HepG2 (cell line): ENCODE measurements around the gene HDGFL2. TPM values are rescaled to one million over a fixed set of nuclear protein-coding genes. Genes with fewer than 3 reads are reported as not detected.
A peak's percentile ranks its signal among the peaks of the same experiment; 100 is the strongest.

Experiments used
- ATRX ChIP-seq: sonication (generic); formaldehyde crosslinking; IDR thresholded peaks from 2 replicates; pipeline ENCODE4 v1.4.0; 2020; ENCODE audit warnings: missing genetic modification reagents, borderline replicate concordance
- CBFB ChIP-seq: sonication (generic); formaldehyde crosslinking; IDR thresholded peaks from 2 replicates; pipeline ENCODE4 v1.4.0; 2020; ENCODE audit warnings: missing genetic modification reagents
- FOXA1 ChIP-seq, 2 experiments: fragments of 450-650 bp in 1 of 2; sonication (generic) in 1 of 2; formaldehyde crosslinking in 1 of 2; IDR thresholded peaks; 2 replicates each; pipeline versions ENCODE4 v1.4.0 to v1.6.1; 2016 to 2020; ENCODE audit warnings: missing genetic modification reagents in 1 of 2
- FOXC1 ChIP-seq: sonication (generic); formaldehyde crosslinking; IDR thresholded peaks from 2 replicates; pipeline ENCODE4 v1.8.0; 2022; ENCODE audit warnings: mild to moderate bottlenecking, missing genetic modification reagents, borderline replicate concordance
- FOXJ3 ChIP-seq: sonication (generic); formaldehyde crosslinking; IDR thresholded peaks from 2 replicates; pipeline ENCODE4 v1.4.0; 2020; ENCODE audit warnings: missing genetic modification reagents, mild to moderate bottlenecking, borderline replicate concordance
- GZF1 ChIP-seq: sonication (generic); formaldehyde crosslinking; IDR thresholded peaks from 2 replicates; pipeline ENCODE4 v1.5.1; 2020; ENCODE audit warnings: mild to moderate bottlenecking, missing genetic modification reagents
- IKZF5 ChIP-seq: IDR thresholded peaks from 2 replicates; pipeline ENCODE4 v1.6.1; 2018; ENCODE audit warnings: missing genetic modification reagents, mild to moderate bottlenecking, missing compliant biosample characterization
- NAIF1 ChIP-seq: sonication (generic); formaldehyde crosslinking; IDR thresholded peaks from 2 replicates; pipeline ENCODE4 v1.5.0; 2020; ENCODE audit warnings: mild to moderate bottlenecking, missing genetic modification reagents, borderline replicate concordance
- NBN ChIP-seq: fragments of 450-650 bp; conservative IDR thresholded peaks from 2 replicates; pipeline ENCODE4 v1.6.1; 2017
- NCOR1 ChIP-seq: fragments of 200-600 bp; sonication (generic); IDR thresholded peaks from 2 replicates; pipeline ENCODE4 v1.7.0; 2017; ENCODE audit warnings: antibody characterized with exemption, low read length, borderline replicate concordance
- NR2F2 ChIP-seq: IDR thresholded peaks from 2 replicates; pipeline ENCODE4 v1.6.1; 2012; ENCODE audit warnings: low read depth, inconsistent platforms, borderline replicate concordance
- POLR2A ChIP-seq, 2 experiments: IDR thresholded peaks; 2 replicates each; pipeline ENCODE4 v1.6.1; 2011; ENCODE audit warnings: low read depth in 2 of 2, low read length in 2 of 2, mild to moderate bottlenecking in 1 of 2, moderate library complexity in 1 of 2; ENCODE audit not compliant: insufficient read depth in 1 of 2
- SMARCC2 ChIP-seq: fragments of 450-650 bp; IDR thresholded peaks from 2 replicates; pipeline ENCODE4 v1.6.1; 2017; ENCODE audit warnings: antibody characterized with exemption, mild to moderate bottlenecking
- SMYD3 ChIP-seq: sonication (generic); formaldehyde crosslinking; IDR thresholded peaks from 2 replicates; pipeline ENCODE4 v1.8.1; 2023; ENCODE audit warnings: mild to moderate bottlenecking, missing genetic modification reagents
- SP4 ChIP-seq: sonication (generic); formaldehyde crosslinking; IDR thresholded peaks from 2 replicates; pipeline ENCODE4 v1.8.1; 2023; ENCODE audit warnings: mild to moderate bottlenecking, missing genetic modification reagents
- SUZ12 ChIP-seq: fragments of 150-350 bp; IDR thresholded peaks from 2 replicates; pipeline ENCODE4 v1.6.1; 2014; ENCODE audit warnings: low read depth, low read length
- TEF ChIP-seq: sonication (generic); formaldehyde crosslinking; IDR thresholded peaks from 2 replicates; pipeline ENCODE4 v1.5.0; 2020; ENCODE audit warnings: missing genetic modification reagents
- YY1 ChIP-seq: IDR thresholded peaks from 2 replicates; pipeline ENCODE4 v1.6.1; 2011; ENCODE audit warnings: low read length, low read depth, moderate library complexity, mild to moderate bottlenecking; ENCODE audit not compliant: insufficient read depth, insufficient replicate concordance
- ZFP91 ChIP-seq: sonication (generic); formaldehyde crosslinking; IDR thresholded peaks from 2 replicates; pipeline ENCODE4 v1.9.0; 2022; ENCODE audit warnings: missing genetic modification reagents, mild to moderate bottlenecking, borderline replicate concordance
- ZNF12 ChIP-seq: sonication (generic); formaldehyde crosslinking; IDR thresholded peaks from 2 replicates; pipeline ENCODE4 v1.5.0; 2020; ENCODE audit warnings: missing genetic modification reagents
- ZNF251 ChIP-seq: sonication (generic); formaldehyde crosslinking; IDR thresholded peaks from 2 replicates; pipeline ENCODE4 v1.9.0; 2021; ENCODE audit warnings: mild to moderate bottlenecking, missing genetic modification reagents
- ZNF451 ChIP-seq: sonication (generic); formaldehyde crosslinking; IDR thresholded peaks from 2 replicates; pipeline ENCODE4 v1.5.0; 2020; ENCODE audit warnings: mild to moderate bottlenecking, missing genetic modification reagents
- ZNF546 ChIP-seq: sonication (generic); formaldehyde crosslinking; conservative IDR thresholded peaks from 2 replicates; pipeline ENCODE4 v1.8.1; 2023; ENCODE audit warnings: mild to moderate bottlenecking, missing genetic modification reagents
- ZNF629 ChIP-seq: sonication (generic); formaldehyde crosslinking; conservative IDR thresholded peaks from 2 replicates; pipeline ENCODE4 v1.5.0; 2020; ENCODE audit warnings: missing genetic modification reagents
- ZNF674 ChIP-seq: sonication (generic); formaldehyde crosslinking; IDR thresholded peaks from 2 replicates; pipeline ENCODE4 v1.5.0; 2020; ENCODE audit warnings: low read depth, mild to moderate bottlenecking, missing genetic modification reagents
- ZNF792 ChIP-seq: IDR thresholded peaks from 2 replicates; pipeline ENCODE4 v1.6.1; 2016
- polyA plus RNA-seq, 8 experiments: library from polyadenylated mRNA; depleted of rRNA in 3 of 8; stranded (reverse) in 7 of 8; unstranded in 1 of 8; fragments of >200 nt; fragmentation: Illumina TruSeq in 4 of 8; extraction: Trizol in 4 of 8; gene quantifications; 2 replicates each; pipeline versions ENCODE4 v1.2.1 to v1.2.3, GENCODE V29; 2011 to 2016; ENCODE audit warnings: low read depth in 4 of 8, missing spikeins in 1 of 8, mixed read lengths in 1 of 8; ENCODE audit not compliant: insufficient read depth in 1 of 8
- total RNA-seq, 5 experiments: library from RNA; depleted of rRNA; stranded (reverse); fragments of >200 nt; fragmentation: Illumina TruSeq; extraction: Trizol; gene quantifications; 2 replicates each; pipeline ENCODE4 v1.2.3, GENCODE V29; 2016; ENCODE audit warnings: low read depth in 1 of 5
- TF ChIP-seq, protein P1 (sequence below): sonication (generic); formaldehyde crosslinking; IDR thresholded peaks from 2 replicates; pipeline ENCODE4 v1.4.0; 2020; ENCODE audit warnings: mild to moderate bottlenecking, missing genetic modification reagents, borderline replicate concordance

HDGFL2 gene
- total and polyA plus RNA-seq, 2 of the 13 experiments (the other 11 are each of a cell fraction or from before 2014, with no cell fraction given): 20.0 to 51.1 TPM

DNA sequence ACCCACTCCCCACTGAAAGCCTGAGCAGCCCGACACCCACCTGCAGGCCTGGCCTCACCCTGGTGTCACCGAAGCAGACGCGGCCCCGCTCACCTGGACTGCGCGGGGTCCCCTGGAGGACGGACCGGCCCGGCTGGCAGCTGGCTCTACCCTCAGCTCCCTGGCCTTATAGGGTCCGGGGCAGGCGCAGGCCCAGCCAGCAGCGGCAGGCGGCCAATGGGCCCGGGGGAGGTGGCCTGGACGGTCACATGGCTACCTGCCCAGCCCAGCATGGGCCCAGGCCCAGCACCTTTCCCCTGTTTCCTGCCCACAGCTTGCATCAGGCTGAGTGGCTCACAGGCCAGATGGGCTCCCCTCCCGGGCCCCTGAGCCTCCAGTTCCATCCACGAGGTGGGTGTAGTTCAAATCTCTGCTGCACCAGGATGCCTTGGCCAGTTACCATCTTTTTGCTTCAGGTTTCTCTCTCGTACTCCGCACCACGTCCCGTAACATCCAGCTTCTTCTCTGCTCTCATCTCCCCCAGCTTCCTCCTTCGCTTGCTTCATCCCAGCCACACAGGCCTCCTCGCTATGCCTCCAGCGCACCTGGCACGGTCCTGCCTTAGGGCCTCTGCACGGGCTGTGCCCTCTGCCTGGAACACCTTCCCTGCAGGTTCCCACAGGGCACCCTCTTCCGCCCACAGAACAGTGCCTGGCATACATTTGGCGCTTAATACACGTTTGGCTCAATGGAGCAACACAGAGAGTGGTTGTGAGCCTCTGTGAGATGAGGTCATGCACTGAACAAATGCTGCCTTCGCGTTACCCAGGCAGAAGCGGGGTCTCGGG is 46.5 kb downstream of the HDGFL2 start, which contains the start of gene PLIN4 (continued):
- TF ChIP-seq ATRX (CRISPR knock-in tag) (no peak), GZF1 (CRISPR knock-in tag) (0 out of 2 replicates have a peak, but pooled peaks have one; percentile 38), ZNF12 (no peak), POLR2A (IDR thresholded peaks at IDR 0.05; ENCODE audit: insufficient read depth in 1 of 2, low read depth in 2 of 2, low read length in 2 of 2) (peak; percentile 50 to 52; a peak in 3 of 4 replicates), SMYD3 (CRISPR knock-in tag) (no peak), FOXA1 (IDR thresholded peaks at IDR 0.05) (no peak), FOXA1 (CRISPR knock-in tag; IDR thresholded peaks at IDR 0.05) (no peak), TEF (no peak), ZNF674 (no peak), NAIF1 (no peak), SMARCC2 (no peak), ZNF451 (CRISPR knock-in tag) (peak; percentile 61; the same call in 1 of the 2 replicates), ZNF792 (CRISPR knock-in tag) (no peak), NCOR1 (no peak), SUZ12 (no peak), NR2F2 (no peak), FOXJ3 (no peak), NBN (no peak), ZNF546 (CRISPR knock-in tag) (no peak), SP4 (CRISPR knock-in tag) (no peak), ZNF629 (no peak), FOXC1 (no peak; the same call in 1 of the 2 replicates), IKZF5 (CRISPR knock-in tag) (no peak), YY1 (no peak), ZFP91 (CRISPR knock-in tag) (peak; percentile 60; the same call in 1 of the 2 replicates), CBFB (CRISPR knock-in tag) (0 out of 2 replicates have a peak, but pooled peaks have one; percentile 43), ZNF251 (CRISPR knock-in tag) (no peak)
- TF ChIP-seq, protein P1, sequence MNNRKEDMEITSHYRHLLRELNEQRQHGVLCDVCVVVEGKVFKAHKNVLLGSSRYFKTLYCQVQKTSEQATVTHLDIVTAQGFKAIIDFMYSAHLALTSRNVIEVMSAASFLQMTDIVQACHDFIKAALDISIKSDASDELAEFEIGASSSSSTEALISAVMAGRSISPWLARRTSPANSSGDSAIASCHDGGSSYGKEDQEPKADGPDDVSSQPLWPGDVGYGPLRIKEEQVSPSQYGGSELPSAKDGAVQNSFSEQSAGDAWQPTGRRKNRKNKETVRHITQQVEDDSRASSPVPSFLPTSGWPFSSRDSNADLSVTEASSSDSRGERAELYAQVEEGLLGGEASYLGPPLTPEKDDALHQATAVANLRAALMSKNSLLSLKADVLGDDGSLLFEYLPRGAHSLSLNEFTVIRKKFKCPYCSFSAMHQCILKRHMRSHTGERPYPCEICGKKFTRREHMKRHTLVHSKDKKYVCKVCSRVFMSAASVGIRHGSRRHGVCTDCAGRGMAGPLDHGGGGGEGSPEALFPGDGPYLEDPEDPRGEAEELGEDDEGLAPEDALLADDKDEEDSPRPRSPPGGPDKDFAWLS: no peak
